ENCODE results near the gene SH3PXD2A.

- TF ChIP-seq POLR2AphosphoS5 (IDR thresholded peaks at IDR 0.05) (no peak), CTCF (IDR thresholded peaks at IDR 0.05) (no peak)
These were observed 300.7 kb downstream of the SH3PXD2A start for GRCh38 chr10:103554488-103555324.
